GM21367 (cell line): ENCODE measurements around the gene OR6J1.
"Not testable (repeated sequence)": the region's sequence is repeated elsewhere in the genome, so short reads cannot be mapped to it uniquely, and the experiment has no call there.

ENCODE experiments used
- ATAC-seq: cut with Tn5 transposase; IDR thresholded peaks from one replicate; pipeline ENCODE4 v1.9.1; 2021; ENCODE audit not compliant: unreplicated experiment

OR6J1 gene

DNA sequence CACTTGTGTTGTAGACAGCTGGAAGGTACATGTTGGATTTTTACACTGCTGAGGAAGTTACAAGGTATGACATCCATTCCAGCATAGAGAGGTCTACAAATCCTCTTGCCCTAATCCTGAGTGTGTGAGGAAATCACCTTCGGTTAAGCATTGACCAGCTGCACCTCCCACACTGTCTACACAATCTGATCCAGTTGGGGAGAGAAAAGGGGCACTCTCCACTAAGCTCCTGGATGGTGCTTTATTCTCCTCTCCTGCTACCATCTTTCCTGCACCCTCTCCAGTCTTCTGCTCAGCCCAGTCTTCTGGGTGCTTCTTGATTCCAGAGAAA, at the start of gene OR6J1:
OR6J1 (minus strand) TSS at position 48 of the 331 bp plus-strand sequence. CDS start 9,541 bp downstream, outside the sequence.
- no peak for ATAC-seq

GRCh38 chr14:22692194-22692593, 48.0 kb upstream of the OR6J1 start:
- no peak for ATAC-seq

DNA sequence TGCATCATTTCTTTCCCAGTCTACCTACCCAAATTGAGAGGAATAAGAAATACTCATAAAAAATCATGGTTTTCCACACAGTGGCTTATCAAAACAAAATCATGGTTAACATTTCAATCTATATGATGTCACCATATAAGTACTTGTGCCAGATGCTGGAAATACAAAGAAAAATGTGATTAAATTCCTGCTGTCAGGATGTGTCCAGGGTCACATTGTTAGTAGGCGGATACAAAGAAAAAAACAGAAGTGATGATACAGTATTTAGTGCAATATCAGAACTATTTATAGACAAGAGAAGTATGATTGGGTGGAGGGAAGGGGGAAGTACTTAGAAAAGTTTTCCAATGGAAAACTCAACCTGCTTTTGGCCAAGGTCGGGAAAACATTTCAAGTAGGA, 47.0 kb upstream of the OR6J1 start:
- ATAC-seq, result no peak

- no peak for ATAC-seq
These were observed 45.0 kb upstream of the OR6J1 start for GRCh38 chr14:22689199-22689598.

- ATAC-seq, result not testable (repeated sequence)
These were observed 43.8 kb upstream of the OR6J1 start for GRCh38 chr14:22687969-22688368.

DNA sequence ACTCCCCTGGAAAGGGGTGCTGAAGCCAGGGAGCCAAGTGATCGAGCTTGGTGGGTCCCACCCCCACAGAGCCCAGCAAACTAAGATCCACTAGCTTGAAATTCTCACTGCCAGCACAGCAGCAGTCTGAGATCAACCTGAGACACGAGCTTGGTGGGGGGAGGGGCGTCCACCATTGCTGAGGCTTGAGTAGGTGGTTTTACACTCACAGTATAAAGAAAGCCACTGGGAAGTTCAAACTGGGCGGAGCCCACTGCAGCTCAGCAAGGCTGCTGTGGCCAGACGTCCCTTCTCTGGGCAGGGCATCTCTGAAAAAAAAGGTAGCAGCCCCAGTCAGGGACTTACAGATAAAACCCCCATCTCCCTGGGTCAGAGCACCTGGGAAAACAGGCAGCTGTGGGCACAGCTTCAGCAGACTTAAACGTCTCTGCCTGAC, 42.0 kb upstream of the OR6J1 start:
- ATAC-seq, result not testable (repeated sequence)

DNA sequence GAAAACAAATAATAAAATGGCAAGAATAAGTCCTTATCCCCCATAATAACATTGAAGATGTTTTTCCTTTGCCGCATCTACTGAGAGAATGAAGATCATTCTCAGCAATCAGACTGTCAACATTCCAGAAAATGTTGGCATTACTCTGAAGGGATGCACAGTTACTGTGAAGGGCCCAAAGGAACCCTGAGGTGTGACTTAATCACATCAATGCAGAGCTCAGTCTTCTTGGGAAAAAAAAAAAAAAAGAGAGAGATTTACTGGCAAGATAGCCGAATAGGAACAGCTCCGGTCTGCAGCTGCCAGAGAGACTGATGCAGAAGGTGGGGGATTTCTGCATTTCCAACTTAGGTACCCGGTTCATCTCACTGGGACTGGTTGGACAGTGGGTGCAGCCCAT, 41.3 kb upstream of the OR6J1 start:
- ATAC-seq, result no peak

DNA sequence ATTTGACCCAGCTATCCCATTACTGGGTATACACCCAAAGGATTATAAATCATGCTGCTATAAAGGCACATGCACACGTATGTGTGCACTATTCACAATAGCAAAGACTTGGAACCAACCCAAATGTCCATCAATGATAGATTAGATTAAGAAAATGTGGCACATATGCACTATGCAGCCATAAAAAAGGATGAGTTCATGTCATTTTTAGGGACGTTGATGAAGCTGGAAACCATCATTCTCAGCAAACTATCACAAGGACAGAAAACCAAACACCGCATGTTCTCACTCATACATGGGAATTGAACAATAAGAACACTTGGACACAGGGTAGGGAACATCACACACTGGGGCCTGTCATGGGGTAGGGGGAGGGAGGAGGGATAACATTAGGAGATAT, 39.3 kb upstream of the OR6J1 start:
- not testable (repeated sequence) for ATAC-seq

- no peak for ATAC-seq
These were observed 34.1 kb upstream of the OR6J1 start for GRCh38 chr14:22678221-22678620.

- ATAC-seq, result not testable (repeated sequence)
These were observed 33.4 kb upstream of the OR6J1 start for GRCh38 chr14:22677551-22677950.

DNA sequence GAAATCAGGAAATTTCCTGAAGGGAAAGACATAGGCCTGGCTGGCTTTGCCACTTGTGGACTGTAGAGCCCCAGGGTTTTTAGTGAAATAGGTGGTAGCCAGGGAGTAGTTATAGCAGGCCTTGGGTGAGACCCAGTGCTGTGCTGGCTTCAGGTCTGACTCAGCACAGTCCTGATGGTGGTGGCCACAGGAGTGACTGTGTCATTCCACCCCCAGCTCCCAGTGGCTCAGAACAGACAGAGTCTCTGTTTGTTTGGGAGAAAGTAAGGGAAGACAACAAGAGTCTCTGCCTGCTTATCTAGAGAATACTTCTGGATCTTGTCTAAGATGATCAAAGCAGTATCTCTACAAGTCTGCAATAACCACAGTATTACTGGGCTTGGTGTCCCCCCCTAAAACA, 27.5 kb upstream of the OR6J1 start:
- ATAC-seq, result no peak

- ATAC-seq, result no peak
These were observed 24.7 kb upstream of the OR6J1 start for GRCh38 chr14:22668863-22669262.

DNA sequence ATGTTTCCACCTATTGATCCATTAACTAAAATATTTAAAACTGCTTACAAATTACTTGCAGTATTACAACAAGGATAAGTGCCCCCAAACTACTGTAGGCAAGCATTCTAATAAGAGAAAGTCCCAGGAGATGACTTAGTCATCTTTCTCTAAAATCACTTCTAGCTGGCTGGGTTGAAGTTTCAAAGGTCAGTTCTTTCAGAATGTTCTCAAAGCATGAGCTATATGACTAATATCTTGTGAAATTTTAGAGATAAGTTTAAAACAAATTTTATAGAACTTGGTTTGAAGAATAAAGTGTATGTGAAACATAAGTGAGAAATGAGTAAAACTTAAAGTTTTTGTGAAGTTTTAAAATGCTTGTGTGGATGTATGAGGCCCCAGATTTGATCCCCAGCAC, 24.3 kb upstream of the OR6J1 start:
- ATAC-seq, result no peak

- ATAC-seq, result no peak
These were observed 23.7 kb upstream of the OR6J1 start for GRCh38 chr14:22667881-22668280.

GRCh38 chr14:22666203-22666893, 22.2 kb upstream of the OR6J1 start:
- no peak for ATAC-seq

- ATAC-seq, result no peak
These were observed 20.1 kb upstream of the OR6J1 start for GRCh38 chr14:22664261-22664660.

- ATAC-seq, result no peak
These were observed 16.5 kb upstream of the OR6J1 start for GRCh38 chr14:22660654-22661053.

GRCh38 chr14:22658946-22659345, 14.8 kb upstream of the OR6J1 start:
- no peak for ATAC-seq

DNA sequence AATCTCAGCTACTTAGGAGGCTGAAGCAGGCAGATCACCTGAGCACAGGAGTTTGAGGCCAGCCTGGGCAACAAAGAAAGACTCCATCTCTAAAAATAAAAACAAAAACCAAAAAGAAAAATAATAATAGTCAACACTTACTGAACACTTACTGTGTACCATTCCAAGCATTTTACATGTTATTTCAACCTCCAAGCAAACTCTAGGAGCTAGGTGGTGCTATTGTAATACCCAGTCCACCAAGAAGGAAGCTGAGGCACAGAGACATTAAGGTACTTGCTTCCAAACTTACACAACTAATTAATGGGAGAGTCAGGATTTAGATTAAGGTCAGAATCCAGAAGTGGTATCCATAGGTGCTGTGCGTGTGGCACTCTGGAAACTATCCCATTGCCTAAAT, 13.7 kb upstream of the OR6J1 start:
- ATAC-seq, result no peak

DNA sequence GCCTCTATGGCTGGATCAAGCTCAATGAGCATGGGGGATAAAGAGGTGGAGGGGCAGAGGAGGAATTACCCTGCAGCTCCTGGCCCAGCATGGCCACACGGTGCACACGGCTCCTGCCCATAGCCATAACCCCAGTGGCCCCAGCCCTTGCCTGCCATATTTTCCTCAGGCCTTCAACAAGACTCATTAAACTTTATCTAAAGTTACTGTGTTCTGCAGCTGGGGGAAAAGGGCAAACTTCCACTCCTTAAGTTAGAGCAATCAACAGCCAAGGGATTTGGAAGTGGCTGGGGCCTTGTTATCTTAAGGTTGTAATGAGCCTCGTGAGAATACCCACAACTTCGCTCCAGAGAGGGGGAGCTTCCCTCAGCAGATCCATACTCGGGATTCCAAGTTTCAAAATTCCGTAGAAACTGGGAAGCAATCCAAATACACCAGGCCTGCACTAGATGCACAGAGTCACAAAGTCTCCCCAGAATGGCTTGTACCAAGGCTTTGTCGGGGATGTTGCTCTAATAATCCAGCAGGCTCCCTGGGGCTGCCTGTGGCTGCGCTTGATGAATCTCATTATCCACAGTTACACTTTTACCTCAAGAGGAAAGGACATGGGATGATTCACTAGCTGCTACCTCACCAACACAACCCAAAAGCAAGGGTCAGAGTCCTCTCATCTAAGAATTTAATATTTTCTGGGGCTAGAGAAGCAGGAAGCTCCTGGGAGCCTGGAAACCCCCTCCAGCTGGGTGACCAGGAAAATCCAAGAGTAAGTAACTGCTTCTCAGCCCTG, 13.0 kb upstream of the OR6J1 start:
- ATAC-seq, result no peak

GRCh38 chr14:22656226-22656625, 12.1 kb upstream of the OR6J1 start:
- ATAC-seq, result no peak

- no peak for ATAC-seq
These were observed 9.0 kb upstream of the OR6J1 start for GRCh38 chr14:22653012-22653621.
